BJ (cell line): ENCODE data around the gene DRD2. TPM values are rescaled to one million over a fixed set of nuclear protein-coding genes. Genes with fewer than 3 reads are reported as not detected.

ENCODE experiments used
- CTCF ChIA-PET: fragments of 350-600 bp; formaldehyde crosslinking; extraction: SDS; loops from one replicate; lab custom pipeline; 2021; ENCODE audit warnings: antibody characterized with exemption, inconsistent platforms; lab: Yijun Ruan, JAX
- POLR2A ChIA-PET: fragments of 300-600 bp; sonication (Branson Sonifier 250); formaldehyde crosslinking; extraction: SDS; loops from one replicate; lab custom pipeline; 2021; ENCODE audit warnings: antibody characterized with exemption; lab: Charles Lee
- DNase-seq: peaks from one replicate; pipeline ENCODE4 v3.0.0-alpha.2; 2011; ENCODE audit warnings: low read depth
- H3K27me3 ChIP-seq: 2 replicates; pipeline ENCODE4 v1.6.0; 2011; ENCODE audit warnings: low read length; ENCODE audit not compliant: control insufficient read depth, insufficient read depth
- H3K36me3 ChIP-seq: 2 replicates; pipeline ENCODE4 v1.5.1; 2011; ENCODE audit warnings: low read length; ENCODE audit not compliant: control insufficient read depth, insufficient read depth
- H3K4me3 ChIP-seq: 2 replicates; pipeline ENCODE4 v1.5.1; 2011; ENCODE audit warnings: low read depth, mild to moderate bottlenecking, control low read depth, low read length
- polyA plus RNA-seq: library from polyadenylated mRNA; depleted of rRNA; stranded (reverse); fragments of >200 nt; gene quantifications from 2 replicates; pipeline ENCODE4 v1.2.3, GENCODE V29; 2011
- TF ChIP-seq, protein P1 (sequence below): IDR thresholded peaks from 2 replicates; pipeline ENCODE4 v1.5.1; 2011; ENCODE audit warnings: low read depth, mild to moderate bottlenecking, control low read depth, inconsistent platforms, low read length, moderate library complexity; ENCODE audit not compliant: insufficient read depth

Gene DRD2
- polyA plus RNA-seq, 1 experiment: not detected

DNA sequence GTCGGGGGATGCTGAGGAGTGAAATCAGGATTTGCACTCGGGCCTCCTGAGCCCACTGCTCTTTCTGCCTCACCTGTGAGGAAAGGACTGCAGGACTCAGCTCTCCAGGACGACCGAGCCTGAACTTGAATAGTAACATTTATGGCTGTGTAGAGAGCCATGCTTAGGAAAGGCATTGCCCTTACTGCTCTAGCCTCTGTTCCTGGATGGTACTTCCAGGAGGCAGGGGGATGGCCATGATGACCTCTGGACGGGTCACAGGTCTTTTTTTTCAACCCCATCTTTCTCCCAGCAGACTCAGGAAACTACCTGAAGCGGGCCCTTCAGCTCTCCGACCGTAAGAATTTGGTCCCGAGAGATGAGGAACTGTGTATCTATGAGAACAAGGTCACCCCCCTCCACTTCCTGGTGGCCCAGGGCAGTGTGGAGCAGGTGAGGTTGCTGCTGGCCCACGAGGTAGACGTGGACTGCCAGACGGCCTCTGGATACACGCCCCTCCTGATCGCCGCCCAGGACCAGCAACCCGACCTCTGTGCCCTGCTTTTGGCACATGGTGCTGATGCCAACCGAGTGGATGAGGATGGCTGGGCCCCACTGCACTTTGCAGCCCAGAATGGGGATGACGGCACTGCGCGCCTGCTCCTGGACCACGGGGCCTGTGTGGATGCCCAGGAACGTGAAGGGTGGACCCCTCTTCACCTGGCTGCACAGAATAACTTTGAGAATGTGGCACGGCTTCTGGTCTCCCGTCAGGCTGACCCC lies 76.3 kb downstream of the DRD2 start:
- TF ChIP-seq, protein P1, sequence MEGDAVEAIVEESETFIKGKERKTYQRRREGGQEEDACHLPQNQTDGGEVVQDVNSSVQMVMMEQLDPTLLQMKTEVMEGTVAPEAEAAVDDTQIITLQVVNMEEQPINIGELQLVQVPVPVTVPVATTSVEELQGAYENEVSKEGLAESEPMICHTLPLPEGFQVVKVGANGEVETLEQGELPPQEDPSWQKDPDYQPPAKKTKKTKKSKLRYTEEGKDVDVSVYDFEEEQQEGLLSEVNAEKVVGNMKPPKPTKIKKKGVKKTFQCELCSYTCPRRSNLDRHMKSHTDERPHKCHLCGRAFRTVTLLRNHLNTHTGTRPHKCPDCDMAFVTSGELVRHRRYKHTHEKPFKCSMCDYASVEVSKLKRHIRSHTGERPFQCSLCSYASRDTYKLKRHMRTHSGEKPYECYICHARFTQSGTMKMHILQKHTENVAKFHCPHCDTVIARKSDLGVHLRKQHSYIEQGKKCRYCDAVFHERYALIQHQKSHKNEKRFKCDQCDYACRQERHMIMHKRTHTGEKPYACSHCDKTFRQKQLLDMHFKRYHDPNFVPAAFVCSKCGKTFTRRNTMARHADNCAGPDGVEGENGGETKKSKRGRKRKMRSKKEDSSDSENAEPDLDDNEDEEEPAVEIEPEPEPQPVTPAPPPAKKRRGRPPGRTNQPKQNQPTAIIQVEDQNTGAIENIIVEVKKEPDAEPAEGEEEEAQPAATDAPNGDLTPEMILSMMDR: no peak
- ChIA-PET CTCF (no interaction called here), POLR2A (no interaction called here)

DNA sequence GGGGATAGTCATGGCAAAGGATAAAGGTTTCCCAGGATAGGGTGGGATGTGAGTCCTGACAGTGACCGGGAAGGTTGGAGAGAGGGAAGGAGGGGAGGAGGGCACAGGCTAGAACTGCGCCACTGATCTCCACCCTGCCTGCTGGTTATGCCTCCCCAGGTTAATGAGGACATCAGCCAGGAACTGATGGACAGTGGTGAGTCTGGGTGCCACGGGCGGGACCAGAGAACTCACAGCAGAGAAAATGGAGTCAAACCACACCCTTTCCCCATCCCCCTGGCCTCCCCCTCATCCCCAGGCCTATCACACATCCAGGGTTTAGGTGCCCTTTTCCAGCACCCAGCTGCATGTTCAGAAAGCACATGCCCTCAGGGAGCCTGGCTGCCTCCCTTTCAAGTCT lies 77.4 kb downstream of the DRD2 start:
- Histone ChIP-seq H3K27me3 (peaks cover 2% of the 10 kb centered on the region; the same call in 1 of the 2 replicates), H3K4me3 (no peak overlapping the region), H3K36me3 (no peaks in the 10 kb centered on the region)
- TF ChIP-seq, protein P1: no peak
- ChIA-PET CTCF (no interaction called here), POLR2A (no interaction called here)
- DNase-seq: no peak

More for the DNA sequence above, 76.3 kb downstream of the DRD2 start:
- no peaks in the 10 kb centered on the region for H3K36me3 ChIP-seq
- H3K4me3 ChIP-seq: no peak overlapping the region
- H3K27me3 ChIP-seq: no peaks in the 10 kb centered on the region; the same call in 1 of the 2 replicates
- DNase-seq: no peak

DNA sequence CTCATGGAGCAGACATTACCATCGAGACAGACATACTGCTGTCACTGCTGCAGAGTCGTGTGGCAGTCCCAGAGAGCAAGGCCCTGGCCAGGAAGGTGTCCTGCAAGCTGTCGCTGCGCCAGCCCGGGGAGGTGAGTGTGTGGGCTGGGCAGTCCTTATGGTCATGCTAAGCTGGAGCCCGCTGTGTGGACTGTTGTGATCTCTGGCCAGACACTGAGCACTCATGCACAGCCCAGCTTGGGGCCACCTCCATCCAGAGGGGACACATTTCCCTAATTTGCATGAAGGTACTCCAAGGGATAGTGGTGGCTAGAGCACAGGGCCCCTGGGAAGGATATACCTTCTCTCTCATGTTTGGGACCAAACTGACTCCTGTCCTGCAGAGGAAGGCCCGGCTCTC lies 78.0 kb downstream of the DRD2 start:
- Histone ChIP-seq H3K4me3 (no peak overlapping the region), H3K27me3 (peaks cover 3% of the 10 kb centered on the region; the same call in 1 of the 2 replicates), H3K36me3 (no peaks in the 10 kb centered on the region)
- POLR2A ChIA-PET: no interaction called here
- no peak for DNase-seq
- TF ChIP-seq, protein P1: no peak
- CTCF ChIA-PET: no interaction called here

DNA sequence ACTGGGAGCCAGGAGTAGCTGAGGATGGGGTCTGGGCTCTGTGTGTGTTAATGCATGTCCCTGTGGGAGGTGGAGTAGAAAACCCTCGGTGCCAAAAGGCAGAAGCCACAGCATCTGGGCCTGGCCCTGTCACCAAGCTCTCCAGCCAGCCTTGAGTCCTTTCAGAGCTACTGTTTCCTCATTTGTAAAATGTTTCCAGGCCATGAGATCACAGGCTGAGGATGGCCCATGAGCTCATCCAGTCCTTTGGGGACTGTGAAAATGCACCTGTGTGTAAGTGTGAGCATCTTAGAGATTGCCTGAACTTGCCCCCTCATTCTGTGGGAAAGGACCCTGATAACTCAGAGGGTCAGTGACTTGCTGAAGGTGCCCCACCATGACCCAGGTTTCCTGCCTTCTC lies 78.5 kb downstream of the DRD2 start:
- H3K4me3 ChIP-seq: no peak overlapping the region
- no peaks in the 10 kb centered on the region for H3K36me3 ChIP-seq
- no peak for DNase-seq
- POLR2A ChIA-PET: no interaction called here
- TF ChIP-seq, protein P1: no peak
- CTCF ChIA-PET: no interaction called here
- peaks cover 3% of the 10 kb centered on the region; the same call in 1 of the 2 replicates for H3K27me3 ChIP-seq

DNA sequence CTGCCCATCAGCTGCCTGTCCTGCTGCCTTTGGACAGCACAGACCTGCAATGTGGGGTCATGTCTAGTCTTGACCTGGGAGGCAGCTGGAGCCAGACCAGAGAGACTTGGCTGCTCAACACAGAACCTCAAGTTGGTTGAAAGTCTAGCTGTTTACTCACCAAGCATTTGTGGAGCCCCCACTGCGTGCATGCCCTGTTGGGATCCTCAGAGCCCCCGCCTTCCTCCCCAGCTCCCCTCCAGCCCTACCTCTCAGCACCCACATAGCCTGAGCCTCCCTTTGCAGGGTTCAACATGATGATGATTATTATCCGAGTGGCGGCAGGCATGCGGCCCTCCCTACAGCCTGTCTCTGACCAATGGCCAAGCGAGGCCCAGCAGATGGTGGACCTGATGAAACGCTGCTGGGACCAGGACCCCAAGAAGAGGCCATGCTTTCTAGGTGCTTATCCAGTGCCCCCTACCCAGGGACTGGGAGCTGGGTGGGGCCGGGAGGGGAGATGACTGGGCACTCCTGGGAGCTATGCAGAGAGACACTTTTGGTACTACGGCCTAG lies 79.3 kb downstream of the DRD2 start:
- POLR2A ChIA-PET: no interaction called here
- TF ChIP-seq, protein P1: no peak
- CTCF ChIA-PET: no interaction called here

More for the DNA sequence above, 79.3 kb downstream of the DRD2 start:
- H3K36me3 ChIP-seq: no peaks in the 10 kb centered on the region
- no peak for DNase-seq
- no peak overlapping the region for H3K4me3 ChIP-seq
- peaks cover 5% of the 10 kb centered on the region; the same call in 1 of the 2 replicates for H3K27me3 ChIP-seq
